ENCODE results near the gene ARHGAP26.

- TF ChIP-seq POLR2A (IDR thresholded peaks at IDR 0.05) (no peak), CTCF (IDR thresholded peaks at IDR 0.05) (no peak)
Measured at GRCh38 chr5:143161885-143162540, 391.8 kb downstream of the ARHGAP26 start.
